HG03095 (cell line): ENCODE results near the gene ERGIC1.
A peak's percentile ranks its signal among the peaks of the same experiment; 100 is the strongest.

Source experiments
- ATAC-seq: cut with Tn5 transposase; IDR thresholded peaks from one replicate; pipeline ENCODE4 v1.9.1; 2021; ENCODE audit warnings: moderate library complexity; ENCODE audit not compliant: unreplicated experiment

The ERGIC1 gene

GRCh38 chr5:172915514-172915913, 81.5 kb downstream of the ERGIC1 start:
- ATAC-seq, result no peak

- ATAC-seq, result no peak
Observed at GRCh38 chr5:172918421-172919371, 84.6 kb downstream of the ERGIC1 start.

GRCh38 chr5:172919525-172920446, 85.7 kb downstream of the ERGIC1 start:
- no peak for ATAC-seq

GRCh38 chr5:172920447-172920849, 86.4 kb downstream of the ERGIC1 start:
- ATAC-seq, result no peak

GRCh38 chr5:172920995-172921394, 86.9 kb downstream of the ERGIC1 start:
- ATAC-seq, result no peak

GRCh38 chr5:172921906-172922305, 87.9 kb downstream of the ERGIC1 start:
- ATAC-seq, result no peak

- ATAC-seq, result no peak
Observed at GRCh38 chr5:172923539-172923938, 89.5 kb downstream of the ERGIC1 start.

GRCh38 chr5:172925336-172925948, 91.4 kb downstream of the ERGIC1 start:
- ATAC-seq, result no peak

GRCh38 chr5:172926008-172926523, 92.0 kb downstream of the ERGIC1 start:
- no peak for ATAC-seq

- ATAC-seq, result no peak
Observed at GRCh38 chr5:172926796-172927195, 92.7 kb downstream of the ERGIC1 start.

- ATAC-seq, result no peak
Observed at GRCh38 chr5:172929371-172929838, 95.4 kb downstream of the ERGIC1 start.

- ATAC-seq, result no peak
Observed at GRCh38 chr5:172931001-172931536, 97.0 kb downstream of the ERGIC1 start.

- ATAC-seq, result peak; percentile 53
Observed at GRCh38 chr5:172932313-172933017, 98.4 kb downstream of the ERGIC1 start.

- no peak for ATAC-seq
Observed at GRCh38 chr5:172933238-172933637, 99.2 kb downstream of the ERGIC1 start.

- ATAC-seq, result no peak
Observed at GRCh38 chr5:172935096-172935495, 101.0 kb downstream of the ERGIC1 start.

GRCh38 chr5:172936401-172936800, 102.3 kb downstream of the ERGIC1 start:
- ATAC-seq, result no peak

- no peak for ATAC-seq
Observed at GRCh38 chr5:172939071-172939470, 105.0 kb downstream of the ERGIC1 start.

- ATAC-seq, result no peak
Observed at GRCh38 chr5:172939611-172940267, 105.7 kb downstream of the ERGIC1 start.
